Stimulated activated CD8-positive, alpha-beta memory T cell treated with anti-CD3 and anti-CD28 coated beads, Interleukin-15, amount 100 ng/mL, for 48 hours (primary cell): ENCODE measurements around the gene DQX1.
"Not testable (repeated sequence)": the region's sequence is repeated elsewhere in the genome, so short reads cannot be mapped to it uniquely, and the experiment has no call there.

ENCODE experiments used
- DNase-seq, 2 donors: peaks; one replicate each; pipeline ENCODE4 v3.0.0-alpha.2; 2020; ENCODE audit warnings: low read depth in 2 of 2

Gene DQX1, protein sequence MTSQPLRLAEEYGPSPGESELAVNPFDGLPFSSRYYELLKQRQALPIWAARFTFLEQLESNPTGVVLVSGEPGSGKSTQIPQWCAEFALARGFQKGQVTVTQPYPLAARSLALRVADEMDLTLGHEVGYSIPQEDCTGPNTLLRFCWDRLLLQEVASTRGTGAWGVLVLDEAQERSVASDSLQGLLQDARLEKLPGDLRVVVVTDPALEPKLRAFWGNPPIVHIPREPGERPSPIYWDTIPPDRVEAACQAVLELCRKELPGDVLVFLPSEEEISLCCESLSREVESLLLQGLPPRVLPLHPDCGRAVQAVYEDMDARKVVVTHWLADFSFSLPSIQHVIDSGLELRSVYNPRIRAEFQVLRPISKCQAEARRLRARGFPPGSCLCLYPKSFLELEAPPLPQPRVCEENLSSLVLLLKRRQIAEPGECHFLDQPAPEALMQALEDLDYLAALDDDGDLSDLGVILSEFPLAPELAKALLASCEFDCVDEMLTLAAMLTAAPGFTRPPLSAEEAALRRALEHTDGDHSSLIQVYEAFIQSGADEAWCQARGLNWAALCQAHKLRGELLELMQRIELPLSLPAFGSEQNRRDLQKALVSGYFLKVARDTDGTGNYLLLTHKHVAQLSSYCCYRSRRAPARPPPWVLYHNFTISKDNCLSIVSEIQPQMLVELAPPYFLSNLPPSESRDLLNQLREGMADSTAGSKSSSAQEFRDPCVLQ

DNA sequence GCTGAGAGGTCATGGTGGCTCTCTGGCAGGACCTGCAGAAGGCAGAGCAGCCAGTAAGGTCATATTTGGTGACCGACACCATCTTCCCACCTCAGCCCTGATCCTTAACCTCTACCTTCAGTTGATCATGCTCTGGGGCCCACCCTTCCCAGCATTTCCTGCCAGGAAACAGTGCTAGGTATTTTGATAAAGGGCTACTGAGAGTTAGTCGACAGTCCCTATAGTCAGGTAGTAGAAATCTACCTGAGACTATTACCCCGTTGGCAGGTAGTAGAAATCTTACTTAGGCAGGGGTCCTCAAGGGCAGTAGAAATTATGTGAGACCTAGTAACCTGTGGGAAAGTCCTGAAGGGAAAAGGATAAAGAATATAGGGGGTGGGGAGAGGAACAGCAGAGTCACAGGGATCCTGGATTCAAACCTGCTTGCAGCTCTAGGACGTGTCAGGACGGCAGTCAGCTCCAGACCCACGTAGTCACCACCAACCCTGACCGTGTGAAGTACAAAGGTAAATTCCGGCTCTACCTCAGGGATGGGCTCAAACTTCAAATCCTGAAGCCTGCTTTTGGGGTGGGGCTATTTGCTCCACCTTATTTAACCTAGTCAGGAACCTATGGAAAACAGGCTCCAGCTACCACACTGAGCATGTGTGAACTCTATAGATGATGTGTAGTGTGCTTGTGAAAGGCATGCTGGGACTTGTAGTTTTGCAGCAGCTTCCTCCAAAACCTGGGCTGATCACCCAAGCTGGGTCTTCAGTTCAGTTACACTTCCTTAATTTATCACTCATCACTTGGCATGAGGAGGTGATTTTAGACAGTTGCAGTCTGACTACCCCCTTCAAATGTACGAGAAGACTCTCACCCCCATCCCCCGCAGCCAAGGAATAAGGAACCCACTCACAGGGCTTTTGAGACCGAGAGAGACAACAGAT lies at the start of gene DQX1:
Gene DQX1, minus strand, starts transcription at position 515 of the 932 bp plus-strand sequence. Its CDS starts 502 bp downstream, at position 13.
- DNase-seq: no peak

DNA sequence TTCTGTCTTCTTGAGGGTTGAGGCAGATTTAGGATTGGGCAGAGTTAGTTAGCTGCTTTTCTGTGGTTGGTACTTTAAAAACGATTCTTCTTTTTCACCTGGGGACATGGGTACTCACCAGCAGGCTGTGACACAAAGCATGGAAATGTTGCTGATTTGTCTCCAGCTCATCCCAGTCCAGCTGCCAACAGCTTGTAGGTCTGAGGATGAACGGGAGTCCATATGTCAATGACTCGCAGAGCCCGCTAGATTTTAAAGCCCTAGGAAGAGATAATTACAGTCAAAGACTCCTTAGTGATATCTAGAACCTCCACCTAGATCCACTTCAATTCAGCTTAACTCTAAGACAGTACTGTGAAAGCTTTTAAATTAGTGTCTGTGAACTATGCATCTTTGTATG lies 49.3 kb upstream of the DQX1 start:
- DNase-seq: no peak

DNA sequence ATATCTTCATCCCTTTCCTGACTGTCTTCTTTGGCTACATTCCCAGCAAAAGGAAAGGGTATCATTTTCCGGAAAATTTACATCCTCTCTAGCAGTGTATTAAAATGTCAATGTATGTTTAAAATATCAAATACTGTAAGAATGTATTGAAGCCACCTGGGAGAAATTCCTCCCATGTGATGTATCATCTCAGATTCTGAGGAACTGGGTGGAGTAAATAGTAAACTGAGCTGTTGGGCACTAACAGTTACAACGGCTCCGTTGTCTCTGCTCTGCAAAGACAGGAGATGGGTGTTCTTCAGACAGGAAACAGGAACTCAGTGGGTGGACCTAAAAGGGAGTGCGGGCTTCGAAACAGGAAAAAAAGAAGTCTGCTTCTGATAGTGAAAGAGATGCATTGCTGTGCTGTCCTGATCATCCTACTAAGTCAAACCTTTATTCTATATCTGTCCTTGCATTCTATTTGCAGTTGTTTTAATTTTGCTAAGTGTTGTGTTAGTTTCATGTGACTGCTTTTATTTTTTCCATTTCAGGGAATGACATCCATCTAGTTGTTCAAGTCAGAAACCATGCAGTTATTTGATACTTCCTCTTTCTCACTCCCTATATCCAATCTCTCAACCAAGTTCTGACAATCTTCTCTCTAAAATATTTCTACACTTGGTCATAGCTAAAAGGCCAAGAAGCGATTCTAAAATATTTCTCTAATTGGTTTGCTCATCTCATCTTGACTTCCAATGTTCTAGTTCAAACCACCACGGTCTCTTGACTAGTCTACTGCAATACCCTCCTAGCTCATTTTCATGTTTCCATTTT lies 47.9 kb upstream of the DQX1 start:
- DNase-seq: no peak

DNA sequence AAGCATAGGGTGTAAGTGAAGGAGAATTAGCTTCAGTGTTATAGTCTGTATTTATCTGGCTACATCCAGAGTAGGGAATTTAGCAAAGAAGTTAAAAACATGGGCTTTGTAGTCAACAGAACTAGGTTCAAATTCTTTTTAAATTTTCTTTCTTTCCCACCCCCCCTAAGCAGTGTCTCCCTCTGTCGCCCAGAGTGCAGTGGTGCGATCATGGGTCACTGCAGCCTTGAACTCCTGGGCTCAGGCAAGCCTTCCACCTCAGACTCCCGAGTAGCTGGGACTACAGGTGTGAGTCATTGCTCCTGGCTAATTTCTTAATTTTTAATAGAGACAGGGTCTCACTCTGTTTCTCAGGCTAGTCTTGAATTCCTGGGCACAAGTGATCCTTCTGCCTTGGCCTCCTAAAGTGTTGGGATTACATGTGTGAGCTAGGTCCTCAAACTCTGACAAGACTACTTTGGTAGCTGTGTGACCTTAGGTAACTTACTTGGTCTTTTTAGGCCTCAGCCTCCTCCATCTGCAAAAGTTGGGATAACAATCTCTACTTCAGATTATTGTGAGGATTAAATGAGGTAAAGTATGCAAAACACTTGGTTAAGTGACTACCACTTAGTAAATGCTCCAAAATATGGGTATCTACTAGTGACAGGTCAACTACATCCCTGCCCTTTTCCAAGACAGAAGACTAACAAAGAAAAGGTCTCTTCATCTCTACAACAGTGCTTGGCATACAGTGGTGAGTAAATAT lies 46.3 kb upstream of the DQX1 start:
- DNase-seq: no peak

DNA sequence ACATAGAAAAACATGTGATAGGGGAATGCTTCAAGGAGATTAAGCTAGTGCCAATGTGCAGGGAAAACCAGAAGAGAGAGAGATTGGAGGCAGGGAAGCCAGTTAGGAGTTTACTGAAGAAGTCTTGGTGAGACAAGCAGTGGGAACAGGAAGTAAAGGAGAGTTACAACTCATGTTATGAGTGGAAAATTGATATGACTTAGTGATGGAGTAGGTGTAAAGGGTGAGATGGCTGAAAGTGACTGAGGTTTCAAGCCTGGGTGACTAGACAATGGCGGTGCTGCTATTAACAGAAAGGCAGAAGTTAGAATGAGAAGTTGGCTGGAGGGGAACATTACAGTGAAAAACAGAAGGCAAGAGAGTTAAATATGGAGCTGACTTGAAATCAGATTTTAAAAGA lies 45.0 kb upstream of the DQX1 start:
- no peak for DNase-seq

DNA sequence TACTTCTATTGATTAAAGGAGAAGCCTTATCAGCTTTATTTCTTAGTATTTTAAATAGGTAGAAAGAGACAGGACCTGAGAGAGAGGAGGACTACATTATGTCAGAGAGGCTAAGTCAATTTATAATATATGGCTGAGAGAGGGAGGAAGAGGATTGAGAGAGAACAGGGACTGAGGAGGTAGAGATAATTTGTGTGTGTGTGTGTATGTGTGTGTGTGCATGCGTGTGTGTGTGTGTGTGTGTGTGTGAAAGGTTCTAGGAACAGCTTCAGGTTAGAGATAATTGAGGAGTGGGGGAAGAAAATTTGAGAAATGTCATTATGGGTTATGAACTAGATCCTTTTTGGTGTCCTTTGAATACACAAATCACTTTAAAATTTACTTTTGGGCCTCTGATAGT lies 43.7 kb upstream of the DQX1 start:
- DNase-seq: no peak

DNA sequence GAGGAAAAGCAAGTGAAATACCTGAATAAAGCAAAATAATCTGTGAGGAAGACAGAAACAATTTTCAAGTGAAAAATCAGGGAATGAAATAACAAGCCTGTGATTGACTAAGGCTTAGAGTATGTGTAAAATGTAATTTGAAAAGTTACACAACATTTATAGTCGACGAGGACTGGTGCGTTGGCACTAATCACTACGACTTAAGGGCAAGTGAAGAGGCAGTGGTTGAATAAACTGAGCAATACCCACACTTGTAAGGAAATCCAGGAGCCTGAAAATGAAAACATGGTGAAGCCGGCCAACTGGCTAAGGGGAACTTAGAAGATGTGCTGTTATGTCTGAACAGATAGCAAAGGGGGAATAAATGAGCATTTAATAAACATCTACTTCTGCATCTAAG lies 41.9 kb upstream of the DQX1 start:
- DNase-seq: no peak

DNA sequence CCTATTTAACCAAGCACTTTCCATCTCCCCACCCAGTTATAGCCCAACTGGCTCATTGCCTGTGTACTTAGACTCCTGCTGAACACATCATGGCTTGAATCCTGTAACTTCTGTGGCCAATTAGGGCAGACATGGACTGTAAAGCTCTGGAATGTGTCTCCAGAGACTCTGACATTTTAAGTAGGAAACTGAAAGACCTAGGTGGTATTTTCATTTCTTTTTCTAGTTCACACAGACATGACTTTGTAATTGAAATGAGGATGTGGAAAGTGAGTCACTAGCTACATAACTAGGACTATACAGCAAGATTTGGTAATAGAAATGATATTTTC lies 40.7 kb upstream of the DQX1 start:
- DNase-seq: no peak

DNA sequence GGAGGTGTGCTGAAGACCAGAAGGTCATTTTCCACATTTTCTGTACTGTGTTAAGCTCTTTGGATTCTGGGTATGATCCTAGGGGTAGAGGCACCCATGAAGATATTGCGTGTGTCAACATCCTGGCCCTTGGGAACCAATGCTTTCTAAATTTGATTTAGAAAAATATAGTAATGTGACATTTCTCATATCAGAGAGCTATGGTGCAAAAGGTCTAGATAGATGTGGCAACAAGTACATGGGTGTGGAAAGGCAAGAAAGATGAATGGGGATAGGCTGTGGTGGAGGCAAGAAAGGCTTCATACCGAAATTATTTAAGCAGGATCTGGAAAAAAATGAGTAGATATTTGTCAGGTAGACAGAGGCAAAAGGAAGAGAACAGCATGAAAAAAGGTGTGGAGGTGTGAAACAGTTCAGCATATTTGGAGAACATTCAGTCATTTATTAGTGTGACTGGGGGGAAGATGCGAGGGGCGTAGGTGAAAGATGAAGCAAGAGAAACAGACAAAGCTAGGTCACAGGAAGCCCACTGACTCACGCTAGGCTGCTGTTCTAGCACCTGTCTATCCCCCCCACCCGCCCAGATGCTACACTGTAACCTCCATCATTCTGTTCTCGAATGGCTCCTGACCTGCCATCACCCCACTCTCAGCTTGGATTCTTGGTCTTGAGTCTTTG lies 40.2 kb upstream of the DQX1 start:
- no peak for DNase-seq

DNA sequence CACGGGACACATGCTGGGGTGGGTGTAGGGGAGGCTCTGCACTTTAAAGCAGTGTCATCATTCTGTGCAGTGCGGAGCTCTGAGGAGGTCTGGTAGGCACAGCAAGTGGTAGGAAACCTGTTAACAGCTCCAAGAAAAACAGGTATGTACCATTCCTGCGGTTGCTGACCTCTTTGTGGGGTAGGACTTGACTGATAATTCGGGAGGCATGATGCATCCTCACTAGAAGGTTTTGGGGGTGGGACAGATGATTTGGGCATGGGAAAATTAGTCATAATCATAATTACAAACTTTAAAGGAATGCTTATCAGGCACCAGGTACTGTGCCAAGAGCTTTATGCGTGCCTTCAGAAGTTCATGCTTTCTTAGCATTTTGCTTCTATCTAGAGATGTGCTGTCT lies 38.2 kb upstream of the DQX1 start:
- DNase-seq: no peak

DNA sequence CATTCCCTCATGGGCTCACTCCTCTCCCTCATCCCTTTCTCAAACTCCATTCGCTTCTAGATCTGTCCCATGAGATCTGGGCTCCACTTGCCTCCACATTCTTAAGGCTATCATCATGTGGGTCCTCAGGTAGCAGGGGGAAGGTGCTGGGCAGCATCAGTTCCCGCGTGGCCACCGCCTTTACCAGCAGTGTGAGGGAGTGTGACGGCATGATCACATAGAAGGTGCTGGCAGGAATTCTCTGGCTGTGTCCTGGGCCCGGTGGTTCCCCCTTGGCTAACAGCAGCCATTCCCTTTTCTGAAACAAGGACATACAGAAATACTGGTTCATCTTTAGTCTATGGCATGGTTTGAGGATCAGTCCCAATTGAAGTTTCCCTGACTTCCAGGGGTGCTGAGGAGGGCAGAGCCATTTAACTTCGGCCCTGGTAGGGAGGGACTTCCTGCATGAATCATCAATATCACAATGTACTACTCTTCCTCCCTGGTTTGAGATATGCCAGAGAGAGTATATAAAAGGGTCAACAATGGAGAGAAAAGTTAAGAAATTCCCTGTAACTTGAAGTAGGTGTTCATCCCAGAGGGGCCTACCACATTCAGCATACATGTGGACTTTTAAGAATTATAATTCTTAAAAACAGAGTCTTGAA lies 36.2 kb upstream of the DQX1 start:
- no peak for DNase-seq

DNA sequence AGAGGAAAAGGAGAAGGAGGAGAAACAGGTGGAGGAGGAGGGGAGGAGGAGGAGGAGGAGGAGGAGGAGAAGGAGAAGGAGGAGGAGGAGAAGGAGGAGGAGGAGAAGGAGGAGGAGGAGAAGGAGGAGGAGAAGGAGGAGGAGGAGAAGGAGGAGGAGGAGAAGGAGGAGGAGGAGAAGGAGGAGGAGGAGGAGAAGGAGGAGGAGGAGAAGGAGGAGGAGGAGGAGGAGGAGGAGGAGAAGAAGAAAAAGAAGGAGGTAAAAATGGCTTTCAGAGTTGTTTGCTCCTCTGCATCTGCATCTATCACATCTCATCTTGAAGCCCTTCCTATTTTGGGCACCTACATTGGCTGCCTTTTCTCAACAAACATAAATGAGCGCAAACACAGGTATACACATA lies 35.0 kb upstream of the DQX1 start:
- DNase-seq: not testable (repeated sequence)

DNA sequence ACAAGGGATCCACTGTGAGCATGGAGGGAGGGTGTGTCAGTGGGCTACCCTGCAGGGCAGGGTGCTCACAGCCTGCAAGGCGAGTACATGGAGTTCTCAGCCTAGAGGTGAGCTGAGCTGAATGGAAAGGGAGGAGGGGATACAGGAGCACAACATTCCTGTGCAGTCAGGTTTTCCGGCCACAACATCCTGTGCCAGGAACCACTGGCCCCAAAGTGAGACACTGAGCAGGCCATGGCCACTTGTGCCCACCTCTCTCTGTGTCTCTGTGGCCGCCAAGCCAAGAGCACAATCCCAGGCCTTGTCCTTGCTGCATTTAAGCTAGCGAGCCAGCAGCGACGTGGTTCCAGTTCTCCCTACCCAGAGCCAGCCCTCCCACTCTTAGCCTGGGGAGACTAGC lies 34.6 kb upstream of the DQX1 start:
- no peak for DNase-seq

DNA sequence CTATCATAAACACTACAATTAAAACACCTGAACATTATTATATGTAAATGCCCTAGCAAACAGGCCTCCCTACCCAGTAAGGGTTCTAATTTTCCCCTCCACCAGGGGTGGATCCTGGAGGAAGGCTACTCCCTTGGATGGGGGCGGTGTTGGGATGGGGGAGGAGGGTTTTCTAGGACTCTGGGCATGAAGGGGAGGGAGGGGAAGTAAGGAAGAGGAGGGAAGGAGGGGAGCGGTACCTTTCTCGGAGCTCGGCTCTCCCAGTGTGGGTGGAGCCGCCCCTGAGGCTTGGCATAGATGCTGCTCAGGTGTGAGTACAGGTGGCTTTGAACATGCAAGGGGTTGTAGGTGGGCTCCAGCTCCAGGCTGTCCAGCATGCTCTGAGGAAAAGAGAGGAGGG lies 33.9 kb upstream of the DQX1 start:
- no peak for DNase-seq

DNA sequence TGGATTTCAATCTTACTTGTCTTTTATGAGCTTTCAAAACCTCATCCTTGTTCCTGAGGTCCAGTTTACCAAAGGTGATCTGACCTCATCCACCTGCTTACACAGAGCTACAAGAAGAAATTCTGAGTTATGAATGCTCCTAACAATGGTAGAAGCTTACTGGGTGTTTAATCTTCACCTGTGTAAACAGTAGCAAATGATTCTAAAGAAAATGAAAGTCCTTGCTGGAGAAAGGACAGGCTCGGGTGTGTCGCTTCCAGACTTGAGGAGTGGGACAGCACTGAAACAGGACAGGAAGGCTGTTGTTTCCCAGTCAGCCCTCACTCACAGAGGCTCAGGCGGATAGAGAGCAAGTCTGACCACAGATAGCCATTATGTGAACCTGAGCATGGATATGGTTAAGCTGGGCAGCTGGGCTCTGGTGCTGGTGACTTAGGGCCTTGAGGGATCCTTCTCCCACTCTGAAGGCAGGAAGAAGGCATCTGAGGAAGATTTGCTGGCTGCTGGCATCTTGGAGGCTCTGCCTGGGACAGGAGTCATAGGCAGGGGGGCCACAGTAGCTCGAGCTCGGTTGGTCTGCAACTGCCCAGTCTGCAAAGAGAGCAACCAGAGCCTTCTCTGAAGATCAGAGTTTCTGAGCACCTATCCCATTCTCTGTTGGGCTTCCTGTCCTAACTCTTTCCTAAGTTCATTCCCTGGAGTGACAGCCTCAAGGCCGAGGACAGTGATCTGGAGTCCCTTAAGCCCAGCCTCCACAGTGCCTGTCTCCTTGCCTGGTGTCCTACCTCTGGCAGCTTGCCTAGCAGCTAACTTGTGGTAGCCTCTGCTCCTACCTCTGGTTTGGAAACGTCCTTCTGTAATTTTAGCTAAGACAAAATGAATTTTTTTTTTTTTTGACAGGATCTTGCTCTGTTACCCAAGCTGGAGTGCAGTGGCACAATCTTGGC lies 32.5 kb upstream of the DQX1 start:
- DNase-seq: no peak

DNA sequence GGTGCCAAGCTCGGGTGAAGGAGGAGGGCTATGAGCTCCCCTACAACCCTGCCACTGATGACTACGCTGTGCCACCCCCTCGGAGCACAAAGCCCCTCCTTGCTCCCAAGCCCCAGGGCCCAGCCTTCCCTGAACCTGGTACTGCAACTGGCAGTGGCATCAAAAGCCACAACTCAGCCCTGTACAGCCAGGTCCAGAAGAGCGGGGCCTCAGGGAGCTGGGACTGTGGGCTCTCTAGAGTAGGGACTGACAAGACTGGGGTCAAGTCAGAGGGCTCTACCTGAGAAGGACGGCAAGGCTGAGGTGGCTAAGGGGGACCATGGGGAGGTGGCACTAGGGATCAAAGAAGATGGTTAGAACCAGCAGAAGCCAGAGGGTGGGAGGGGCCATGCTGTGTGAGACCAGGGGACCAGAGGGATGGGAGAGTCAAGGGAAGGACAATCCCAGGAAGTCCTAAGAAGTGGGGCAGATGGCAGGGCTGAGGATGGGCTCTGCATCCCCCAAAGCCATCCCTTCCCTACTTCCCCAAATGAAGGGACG lies 30.9 kb upstream of the DQX1 start:
- no peak for DNase-seq

DNA sequence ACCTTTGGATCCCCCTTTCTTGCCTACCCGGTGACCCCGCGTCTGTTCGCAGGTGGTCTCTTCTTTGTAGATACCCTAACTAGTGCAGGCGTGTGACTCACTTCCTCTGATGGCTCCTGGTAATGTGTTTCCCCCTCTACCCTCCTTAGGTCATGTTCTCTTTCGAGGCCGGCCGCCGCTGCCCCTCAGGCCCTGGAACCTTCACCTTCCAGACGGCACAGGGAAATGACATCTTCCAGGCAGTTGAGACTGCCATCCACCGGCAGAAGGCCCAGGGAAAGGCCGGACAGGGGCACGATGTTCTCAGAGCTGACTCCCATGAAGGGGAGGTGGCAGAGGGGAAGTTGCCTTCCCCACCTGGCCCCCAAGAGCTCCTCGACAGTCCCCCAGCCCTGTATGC lies 30.1 kb upstream of the DQX1 start:
- no peak for DNase-seq

DNA sequence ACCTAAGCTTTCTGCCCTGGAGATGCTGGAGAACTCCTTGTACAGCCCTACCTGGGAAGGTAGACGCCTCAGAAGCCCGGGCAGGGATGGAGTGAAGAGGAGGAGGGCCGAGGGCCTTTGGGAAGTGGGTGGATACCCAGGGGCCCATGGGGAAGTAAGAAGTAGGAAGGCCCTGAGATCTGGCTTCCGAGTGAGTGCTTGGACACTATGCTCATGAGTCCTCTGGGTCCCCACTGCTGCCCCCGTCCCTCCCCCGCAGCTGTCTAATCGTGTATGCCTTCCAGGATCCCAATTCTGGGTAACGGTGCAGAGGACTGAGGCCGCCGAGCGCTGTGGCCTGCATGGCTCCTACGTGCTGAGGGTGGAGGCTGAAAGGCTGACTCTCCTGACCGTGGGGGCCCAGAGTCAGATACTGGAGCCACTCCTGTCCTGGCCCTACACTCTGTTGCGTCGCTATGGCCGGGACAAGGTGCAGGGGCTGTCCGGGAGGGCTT lies 29.6 kb upstream of the DQX1 start:
- no peak for DNase-seq
